GM23338 (cell line): ENCODE measurements around the gene ADAMTS19. TPM values are rescaled to one million over a fixed set of nuclear protein-coding genes. Genes with fewer than 3 reads are reported as not detected.

ENCODE experiments used
- ATAC-seq: fragments of 200-7000 bp; cut with Tn5 transposase; 3 replicates; pipeline ENCODE4 v1.9.1; 2020
- DNase-seq: peaks from one replicate; pipeline ENCODE4 v3.0.0-alpha.2; 2015; ENCODE audit warnings: low spot score
- H2AFZ ChIP-seq: fragments of 200-600 bp; sonication (generic); 2 replicates; pipeline ENCODE4 v1.8.0; 2016; ENCODE audit warnings: antibody characterized with exemption, mild to moderate bottlenecking, moderate library complexity
- H3F3A ChIP-seq: fragments of 200-600 bp; sonication (generic); replicated peaks from 2 replicates; pipeline ENCODE4 v1.8.0; 2017; ENCODE audit warnings: antibody characterized with exemption, mixed run types, low read depth
- H3K27ac ChIP-seq: fragments of 200-600 bp; sonication (generic); 2 replicates; pipeline ENCODE4 v1.6.1; 2016; ENCODE audit warnings: low read depth
- H3K27me3 ChIP-seq: fragments of 200-600 bp; sonication (generic); 2 replicates; pipeline ENCODE4 v1.8.0; 2016; ENCODE audit warnings: mild to moderate bottlenecking, mixed run types, moderate library complexity; ENCODE audit not compliant: insufficient read depth
- H3K36me3 ChIP-seq: fragments of 200-600 bp; sonication (generic); 2 replicates; pipeline ENCODE4 v1.8.0; 2016; ENCODE audit warnings: mild to moderate bottlenecking; ENCODE audit not compliant: insufficient read depth
- H3K4me1 ChIP-seq: fragments of 200-600 bp; sonication (generic); 2 replicates; pipeline ENCODE4 v1.8.0; 2016; ENCODE audit warnings: mild to moderate bottlenecking, moderate library complexity; ENCODE audit not compliant: insufficient read depth
- H3K4me2 ChIP-seq: fragments of 200-600 bp; sonication (generic); 2 replicates; pipeline ENCODE4 v1.7.1; 2017; ENCODE audit warnings: mixed run types
- H3K4me3 ChIP-seq: fragments of 200-600 bp; sonication (generic); 2 replicates; pipeline ENCODE4 v1.6.1; 2016; ENCODE audit warnings: mixed run types
- H3K79me2 ChIP-seq: fragments of 200-600 bp; sonication (generic); replicated peaks from 2 replicates; pipeline ENCODE4 v1.8.0; 2017; ENCODE audit warnings: mild to moderate bottlenecking; ENCODE audit not compliant: insufficient read depth
- H3K9me2 ChIP-seq: fragments of 200-600 bp; sonication (generic); 2 replicates; pipeline ENCODE4 v1.8.0; 2017; ENCODE audit not compliant: insufficient read depth
- H4K20me1 ChIP-seq: fragments of 200-600 bp; sonication (generic); replicated peaks from 2 replicates; pipeline ENCODE4 v1.8.0; 2017; ENCODE audit warnings: mild to moderate bottlenecking; ENCODE audit not compliant: insufficient read depth
- H3K27ac Mint-ChIP-seq: 2 replicates; pipeline ENCODE4 v1.8.0; 2020; ENCODE audit warnings: inconsistent platforms, mild to moderate bottlenecking, moderate library complexity, mixed read lengths
- H3K27me3 Mint-ChIP-seq: 3 replicates; pipeline ENCODE4 v1.8.0; 2022; ENCODE audit warnings: low read depth, mild to moderate bottlenecking, moderate library complexity, mixed read lengths, inconsistent platforms; ENCODE audit not compliant: insufficient read depth, poor library complexity
- H3K36me3 Mint-ChIP-seq: 3 replicates; pipeline ENCODE4 v1.8.0; 2021; ENCODE audit warnings: low read depth, mild to moderate bottlenecking, inconsistent platforms, moderate library complexity, mixed read lengths
- H3K4me1 Mint-ChIP-seq: 3 replicates; pipeline ENCODE4 v1.8.0; 2020; ENCODE audit warnings: mild to moderate bottlenecking, inconsistent platforms, mixed read lengths
- H3K4me3 Mint-ChIP-seq: 3 replicates; pipeline ENCODE4 v1.8.0; 2021; ENCODE audit warnings: moderate library complexity, mild to moderate bottlenecking, inconsistent platforms, mixed read lengths
- H3K9me3 Mint-ChIP-seq: 3 replicates; pipeline ENCODE4 v1.8.0; 2020; ENCODE audit warnings: moderate library complexity, mild to moderate bottlenecking, inconsistent platforms, mixed read lengths
- CREB1 ChIP-seq: fragments of 250-450 bp; sonication (Bioruptor Pico); IDR thresholded peaks from 2 replicates; pipeline ENCODE4 v1.5.0; 2020; ENCODE audit warnings: low read depth, mild to moderate bottlenecking, moderate library complexity
- EZH2 ChIP-seq: fragments of 200-600 bp; sonication (generic); IDR thresholded peaks from one replicate; pipeline ENCODE4 v1.8.0; 2017; ENCODE audit warnings: antibody characterized with exemption, mild to moderate bottlenecking, low read depth; ENCODE audit not compliant: unreplicated experiment
- EZH2phosphoT487 ChIP-seq: fragments of 200-600 bp; sonication (generic); IDR thresholded peaks from one replicate; pipeline ENCODE4 v1.8.1; 2018; ENCODE audit warnings: antibody characterized with exemption; ENCODE audit not compliant: unreplicated experiment
- NANOG ChIP-seq: IDR thresholded peaks from 2 replicates; pipeline ENCODE4 v1.6.1; 2016; ENCODE audit warnings: antibody characterized with exemption, borderline replicate concordance
- POLR2AphosphoS5 ChIP-seq: IDR thresholded peaks from 2 replicates; pipeline ENCODE4 v1.6.1; 2016; ENCODE audit warnings: antibody characterized with exemption, low read depth
- STAT1 ChIP-seq: IDR thresholded peaks from one replicate; pipeline ENCODE4 v1.6.1; 2016; ENCODE audit warnings: antibody characterized with exemption; ENCODE audit not compliant: unreplicated experiment
- ZNF114 ChIP-seq: fragments of 250-450 bp; sonication (Bioruptor Pico); IDR thresholded peaks from 2 replicates; pipeline ENCODE4 v1.5.0; 2020; ENCODE audit warnings: mild to moderate bottlenecking, moderate library complexity
- ZNF331 ChIP-seq: fragments of 250-450 bp; sonication (Bioruptor Pico); IDR thresholded peaks from 2 replicates; pipeline ENCODE4 v1.5.0; 2020; ENCODE audit warnings: low read depth, mild to moderate bottlenecking, moderate library complexity
- polyA plus RNA-seq: library from polyadenylated mRNA; unstranded; fragments of >200 nt; fragmentation: Nextera tagmentation; extraction: Ambion mirVana; gene quantifications from 2 replicates; pipeline ENCODE4 v1.2.1, GENCODE V29; 2016
- total RNA-seq: library from RNA; depleted of rRNA; stranded (reverse); fragments of >200 nt; shearing (Covaris generic); gene quantifications from 2 replicates; pipeline ENCODE4 v1.2.3, GENCODE V29; 2014
- TF ChIP-seq, protein P1 (sequence below), 2 experiments: fragments of 200-600 bp in 1 of 2; sonication (generic) in 1 of 2; conservative IDR thresholded peaks; 2 replicates each; pipeline versions ENCODE4 v1.5.1 to v1.6.1; 2016 to 2017; ENCODE audit warnings: antibody characterized with exemption in 2 of 2, low read depth in 2 of 2, mild to moderate bottlenecking in 2 of 2, moderate library complexity in 1 of 2
- TF ChIP-seq, protein P2 (sequence below): IDR thresholded peaks from one replicate; pipeline ENCODE4 v1.6.1; 2018; ENCODE audit warnings: antibody characterized with exemption; ENCODE audit not compliant: unreplicated experiment
- TF ChIP-seq, protein P3 (sequence below): fragments of 250-450 bp; sonication (Bioruptor Pico); IDR thresholded peaks from 2 replicates; pipeline ENCODE4 v1.5.0; 2020; ENCODE audit warnings: mild to moderate bottlenecking, moderate library complexity

ADAMTS19 gene
- total and polyA plus RNA-seq, 2 experiments from 2014 or later: 6.0 to 27.4 TPM

DNA sequence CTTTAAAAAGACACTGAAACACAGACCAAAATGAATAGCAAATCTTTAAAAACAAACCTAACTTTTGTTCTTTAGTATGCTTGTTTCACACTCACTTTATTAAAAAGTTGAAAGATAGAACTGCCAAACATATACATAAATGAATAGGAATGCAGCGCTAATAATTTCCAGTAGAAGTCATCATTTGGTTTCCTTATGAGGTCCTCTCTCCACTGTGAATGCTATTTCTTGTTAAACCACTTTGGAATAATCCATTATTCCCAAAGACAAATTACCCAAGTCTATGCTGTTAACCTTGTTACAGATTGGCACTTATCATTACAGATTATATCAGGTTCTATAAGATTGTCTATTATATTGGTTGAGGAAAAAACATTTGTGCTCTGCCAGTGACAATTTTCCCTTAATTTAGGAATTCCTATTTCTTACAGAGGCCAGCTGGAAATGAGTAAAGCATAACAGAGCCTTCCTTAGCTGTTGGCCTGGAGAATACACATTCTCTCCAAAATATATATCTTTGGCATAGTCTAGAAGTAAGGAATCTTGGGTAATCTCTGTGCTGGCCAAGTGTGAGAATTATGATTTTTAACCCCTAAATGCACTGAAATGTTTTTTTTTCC, 258.5 kb downstream of the ADAMTS19 start:
- H3K9me2 ChIP-seq: no peaks in the 10 kb centered on the region
- H3K27ac ChIP-seq: no peak overlapping the region
- no peaks in the 10 kb centered on the region for H3K79me2 ChIP-seq
- DNase-seq (no peak), ATAC-seq (no peak)
- no peak overlapping the region for H3K4me3 ChIP-seq
- H2AFZ ChIP-seq: no peak overlapping the region
- H3F3A ChIP-seq: no peaks in the 10 kb centered on the region
- no peaks in the 10 kb centered on the region for H3K27me3 ChIP-seq
- Mint-ChIP-seq H3K36me3 (peaks cover 28% of the 10 kb centered on the region; the same call in 2 of the 3 replicates), H3K4me1 (peaks cover 19% of the 10 kb centered on the region), H3K9me3 (no peaks in the 10 kb centered on the region), H3K27me3 (no peaks in the 10 kb centered on the region), H3K27ac (no peak overlapping the region), H3K4me3 (no peak overlapping the region)
- H3K4me2 ChIP-seq: no peak overlapping the region
- H3K36me3 ChIP-seq: no peaks in the 10 kb centered on the region
- TF ChIP-seq STAT1 (no peak), NANOG (no peak), ZNF114 (no peak), POLR2AphosphoS5 (no peak), CREB1 (no peak), EZH2phosphoT487 (no peak), ZNF331 (CRISPR knock-in tag) (no peak), EZH2 (no peak)
- TF ChIP-seq, protein P1, sequence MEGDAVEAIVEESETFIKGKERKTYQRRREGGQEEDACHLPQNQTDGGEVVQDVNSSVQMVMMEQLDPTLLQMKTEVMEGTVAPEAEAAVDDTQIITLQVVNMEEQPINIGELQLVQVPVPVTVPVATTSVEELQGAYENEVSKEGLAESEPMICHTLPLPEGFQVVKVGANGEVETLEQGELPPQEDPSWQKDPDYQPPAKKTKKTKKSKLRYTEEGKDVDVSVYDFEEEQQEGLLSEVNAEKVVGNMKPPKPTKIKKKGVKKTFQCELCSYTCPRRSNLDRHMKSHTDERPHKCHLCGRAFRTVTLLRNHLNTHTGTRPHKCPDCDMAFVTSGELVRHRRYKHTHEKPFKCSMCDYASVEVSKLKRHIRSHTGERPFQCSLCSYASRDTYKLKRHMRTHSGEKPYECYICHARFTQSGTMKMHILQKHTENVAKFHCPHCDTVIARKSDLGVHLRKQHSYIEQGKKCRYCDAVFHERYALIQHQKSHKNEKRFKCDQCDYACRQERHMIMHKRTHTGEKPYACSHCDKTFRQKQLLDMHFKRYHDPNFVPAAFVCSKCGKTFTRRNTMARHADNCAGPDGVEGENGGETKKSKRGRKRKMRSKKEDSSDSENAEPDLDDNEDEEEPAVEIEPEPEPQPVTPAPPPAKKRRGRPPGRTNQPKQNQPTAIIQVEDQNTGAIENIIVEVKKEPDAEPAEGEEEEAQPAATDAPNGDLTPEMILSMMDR (conservative IDR thresholded peaks at IDR 0.05; ENCODE audit: low read depth in 2 of 2): no peak
- TF ChIP-seq, protein P2, sequence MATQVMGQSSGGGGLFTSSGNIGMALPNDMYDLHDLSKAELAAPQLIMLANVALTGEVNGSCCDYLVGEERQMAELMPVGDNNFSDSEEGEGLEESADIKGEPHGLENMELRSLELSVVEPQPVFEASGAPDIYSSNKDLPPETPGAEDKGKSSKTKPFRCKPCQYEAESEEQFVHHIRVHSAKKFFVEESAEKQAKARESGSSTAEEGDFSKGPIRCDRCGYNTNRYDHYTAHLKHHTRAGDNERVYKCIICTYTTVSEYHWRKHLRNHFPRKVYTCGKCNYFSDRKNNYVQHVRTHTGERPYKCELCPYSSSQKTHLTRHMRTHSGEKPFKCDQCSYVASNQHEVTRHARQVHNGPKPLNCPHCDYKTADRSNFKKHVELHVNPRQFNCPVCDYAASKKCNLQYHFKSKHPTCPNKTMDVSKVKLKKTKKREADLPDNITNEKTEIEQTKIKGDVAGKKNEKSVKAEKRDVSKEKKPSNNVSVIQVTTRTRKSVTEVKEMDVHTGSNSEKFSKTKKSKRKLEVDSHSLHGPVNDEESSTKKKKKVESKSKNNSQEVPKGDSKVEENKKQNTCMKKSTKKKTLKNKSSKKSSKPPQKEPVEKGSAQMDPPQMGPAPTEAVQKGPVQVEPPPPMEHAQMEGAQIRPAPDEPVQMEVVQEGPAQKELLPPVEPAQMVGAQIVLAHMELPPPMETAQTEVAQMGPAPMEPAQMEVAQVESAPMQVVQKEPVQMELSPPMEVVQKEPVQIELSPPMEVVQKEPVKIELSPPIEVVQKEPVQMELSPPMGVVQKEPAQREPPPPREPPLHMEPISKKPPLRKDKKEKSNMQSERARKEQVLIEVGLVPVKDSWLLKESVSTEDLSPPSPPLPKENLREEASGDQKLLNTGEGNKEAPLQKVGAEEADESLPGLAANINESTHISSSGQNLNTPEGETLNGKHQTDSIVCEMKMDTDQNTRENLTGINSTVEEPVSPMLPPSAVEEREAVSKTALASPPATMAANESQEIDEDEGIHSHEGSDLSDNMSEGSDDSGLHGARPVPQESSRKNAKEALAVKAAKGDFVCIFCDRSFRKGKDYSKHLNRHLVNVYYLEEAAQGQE: no peak
- TF ChIP-seq, protein P3, sequence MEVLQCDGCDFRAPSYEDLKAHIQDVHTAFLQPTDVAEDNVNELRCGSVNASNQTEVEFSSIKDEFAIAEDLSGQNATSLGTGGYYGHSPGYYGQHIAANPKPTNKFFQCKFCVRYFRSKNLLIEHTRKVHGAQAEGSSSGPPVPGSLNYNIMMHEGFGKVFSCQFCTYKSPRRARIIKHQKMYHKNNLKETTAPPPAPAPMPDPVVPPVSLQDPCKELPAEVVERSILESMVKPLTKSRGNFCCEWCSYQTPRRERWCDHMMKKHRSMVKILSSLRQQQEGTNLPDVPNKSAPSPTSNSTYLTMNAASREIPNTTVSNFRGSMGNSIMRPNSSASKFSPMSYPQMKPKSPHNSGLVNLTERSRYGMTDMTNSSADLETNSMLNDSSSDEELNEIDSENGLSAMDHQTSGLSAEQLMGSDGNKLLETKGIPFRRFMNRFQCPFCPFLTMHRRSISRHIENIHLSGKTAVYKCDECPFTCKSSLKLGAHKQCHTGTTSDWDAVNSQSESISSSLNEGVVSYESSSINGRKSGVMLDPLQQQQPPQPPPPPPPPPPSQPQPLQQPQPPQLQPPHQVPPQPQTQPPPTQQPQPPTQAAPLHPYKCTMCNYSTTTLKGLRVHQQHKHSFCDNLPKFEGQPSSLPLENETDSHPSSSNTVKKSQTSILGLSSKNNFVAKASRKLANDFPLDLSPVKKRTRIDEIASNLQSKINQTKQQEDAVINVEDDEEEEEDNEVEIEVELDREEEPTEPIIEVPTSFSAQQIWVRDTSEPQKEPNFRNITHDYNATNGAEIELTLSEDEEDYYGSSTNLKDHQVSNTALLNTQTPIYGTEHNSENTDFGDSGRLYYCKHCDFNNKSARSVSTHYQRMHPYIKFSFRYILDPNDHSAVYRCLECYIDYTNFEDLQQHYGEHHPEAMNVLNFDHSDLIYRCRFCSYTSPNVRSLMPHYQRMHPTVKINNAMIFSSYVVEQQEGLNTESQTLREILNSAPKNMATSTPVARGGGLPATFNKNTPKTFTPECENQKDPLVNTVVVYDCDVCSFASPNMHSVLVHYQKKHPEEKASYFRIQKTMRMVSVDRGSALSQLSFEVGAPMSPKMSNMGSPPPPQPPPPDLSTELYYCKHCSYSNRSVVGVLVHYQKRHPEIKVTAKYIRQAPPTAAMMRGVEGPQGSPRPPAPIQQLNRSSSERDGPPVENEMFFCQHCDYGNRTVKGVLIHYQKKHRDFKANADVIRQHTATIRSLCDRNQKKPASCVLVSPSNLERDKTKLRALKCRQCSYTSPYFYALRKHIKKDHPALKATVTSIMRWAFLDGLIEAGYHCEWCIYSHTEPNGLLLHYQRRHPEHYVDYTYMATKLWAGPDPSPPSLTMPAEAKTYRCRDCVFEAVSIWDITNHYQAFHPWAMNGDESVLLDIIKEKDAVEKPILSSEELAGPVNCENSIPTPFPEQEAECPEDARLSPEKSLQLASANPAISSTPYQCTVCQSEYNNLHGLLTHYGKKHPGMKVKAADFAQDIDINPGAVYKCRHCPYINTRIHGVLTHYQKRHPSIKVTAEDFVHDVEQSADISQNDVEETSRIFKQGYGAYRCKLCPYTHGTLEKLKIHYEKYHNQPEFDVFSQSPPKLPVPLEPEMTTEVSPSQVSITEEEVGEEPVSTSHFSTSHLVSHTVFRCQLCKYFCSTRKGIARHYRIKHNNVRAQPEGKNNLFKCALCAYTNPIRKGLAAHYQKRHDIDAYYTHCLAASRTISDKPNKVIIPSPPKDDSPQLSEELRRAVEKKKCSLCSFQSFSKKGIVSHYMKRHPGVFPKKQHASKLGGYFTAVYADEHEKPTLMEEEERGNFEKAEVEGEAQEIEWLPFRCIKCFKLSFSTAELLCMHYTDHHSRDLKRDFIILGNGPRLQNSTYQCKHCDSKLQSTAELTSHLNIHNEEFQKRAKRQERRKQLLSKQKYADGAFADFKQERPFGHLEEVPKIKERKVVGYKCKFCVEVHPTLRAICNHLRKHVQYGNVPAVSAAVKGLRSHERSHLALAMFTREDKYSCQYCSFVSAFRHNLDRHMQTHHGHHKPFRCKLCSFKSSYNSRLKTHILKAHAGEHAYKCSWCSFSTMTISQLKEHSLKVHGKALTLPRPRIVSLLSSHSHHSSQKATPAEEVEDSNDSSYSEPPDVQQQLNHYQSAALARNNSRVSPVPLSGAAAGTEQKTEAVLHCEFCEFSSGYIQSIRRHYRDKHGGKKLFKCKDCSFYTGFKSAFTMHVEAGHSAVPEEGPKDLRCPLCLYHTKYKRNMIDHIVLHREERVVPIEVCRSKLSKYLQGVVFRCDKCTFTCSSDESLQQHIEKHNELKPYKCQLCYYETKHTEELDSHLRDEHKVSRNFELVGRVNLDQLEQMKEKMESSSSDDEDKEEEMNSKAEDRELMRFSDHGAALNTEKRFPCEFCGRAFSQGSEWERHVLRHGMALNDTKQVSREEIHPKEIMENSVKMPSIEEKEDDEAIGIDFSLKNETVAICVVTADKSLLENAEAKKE (CRISPR knock-in tag): no peak
- H3K4me1 ChIP-seq: peaks cover 8% of the 10 kb centered on the region
- H4K20me1 ChIP-seq: no peaks in the 10 kb centered on the region
